Measurements from ENCODE around the gene NRXN2. TPM values are rescaled to one million over a fixed set of nuclear protein-coding genes. Genes with fewer than 3 reads are reported as not detected.

Gene NRXN2
- total RNA-seq, 8 experiments from 2014 or later: 0.51 to 120 (median 71.9) TPM

- 52 to 91% (median 83%) methylated on average over 4 to 9 of the region's 18 CpGs; no CpG with 5 or more reads in 6 of the 10 experiments for WGBS, 10 experiments
- Histone ChIP-seq H3K4me3 (no peak overlapping the region), H3K27ac (no peak overlapping the region), H3K4me1 (replicated peaks in 1 of 2) (peaks cover 16 to 28% of the 10 kb centered on the region in 2 donors)
- ATAC-seq (replicated peaks in 6 of 8): no peak
- in situ Hi-C loops (cut with MboI; ENCODE audit: low pct_unique_long_range_greater_than_20kb in 2 of 9, low sequenced_read_pairs in 9 of 9, unreplicated experiment in 9 of 9): loop anchor here in 1 of 9 experiments (10.0 kb wide), 1 partner anchor 196 kb away; no protein-coding TSS in a partner anchor
Measured at GRCh38 chr11:64650923-64651523, 72.0 kb downstream of the NRXN2 start.

GRCh38 chr11:64649291-64649697, 73.7 kb downstream of the NRXN2 start:
- in situ Hi-C loops (cut with MboI; ENCODE audit: low pct_unique_long_range_greater_than_20kb in 2 of 9, low sequenced_read_pairs in 9 of 9, unreplicated experiment in 9 of 9): no loop called here
- H3K4me1 ChIP-seq (replicated peaks in 1 of 2): peaks cover 33 to 45% of the 10 kb centered on the region in 2 donors
- 5 to 100% (median 19%) methylated on average over 1 to 6 of the region's 6 CpGs; no CpG with 5 or more reads in 5 of the 10 experiments for WGBS, 10 experiments
- no peak overlapping the region for H3K4me3 ChIP-seq
- H3K27ac ChIP-seq: no peak overlapping the region
- peak in 2 of 8 experiments; percentile 10 to 23 for ATAC-seq (replicated peaks in 6 of 8)

GRCh38 chr11:64648551-64648950, 74.4 kb downstream of the NRXN2 start:
- no peak for ATAC-seq (replicated peaks in 6 of 8)
- 56 to 100% (median 94%) methylated on average over 1 to 7 of the region's 9 CpGs; no CpG with 5 or more reads in 7 of the 10 experiments for WGBS, 10 experiments
- H3K27ac ChIP-seq: no peak overlapping the region

GRCh38 chr11:64647019-64647779, 75.8 kb downstream of the NRXN2 start:
- in situ Hi-C loops (cut with MboI; ENCODE audit: low pct_unique_long_range_greater_than_20kb in 2 of 9, low sequenced_read_pairs in 9 of 9, unreplicated experiment in 9 of 9): no loop called here
- ATAC-seq (replicated peaks in 6 of 8): peak in 3 of 8 experiments; percentile 24 to 55 (median 45)

More at GRCh38 chr11:64648551-64648950, 74.4 kb downstream of the NRXN2 start:
- Histone ChIP-seq H3K4me1 (replicated peaks in 1 of 2) (peaks cover 41 to 50% of the 10 kb centered on the region in 2 donors), H3K4me3 (no peak overlapping the region)
- in situ Hi-C loops (cut with MboI; ENCODE audit: low pct_unique_long_range_greater_than_20kb in 2 of 9, low sequenced_read_pairs in 9 of 9, unreplicated experiment in 9 of 9): no loop called here

GRCh38 chr11:64644647-64645275, 78.2 kb downstream of the NRXN2 start:
- Histone ChIP-seq H3K27ac (peak overlapping the region; percentile 77 to 91), H3K4me3 (peak overlapping the region in 4 of 5 donors; percentile 63 to 96 (median 82)), H3K4me1 (replicated peaks in 1 of 2) (peaks cover 32 to 47% of the 10 kb centered on the region in 2 donors)
- ATAC-seq (replicated peaks in 6 of 8): peak in 7 of 8 experiments; percentile 9 to 72 (median 60)
- WGBS, 10 experiments: 0 to 36% (median 6%) methylated on average over 1 to 3 of the region's 11 CpGs; no CpG with 5 or more reads in 6 of the 10 experiments
- in situ Hi-C loops (cut with MboI; ENCODE audit: low pct_unique_long_range_greater_than_20kb in 2 of 9, low sequenced_read_pairs in 9 of 9, unreplicated experiment in 9 of 9): no loop called here

More at GRCh38 chr11:64647019-64647779, 75.8 kb downstream of the NRXN2 start:
- 83 to 100% (median 90%) methylated on average over 1 to 6 of the region's 9 CpGs; no CpG with 5 or more reads in 5 of the 10 experiments for WGBS, 10 experiments
- H3K4me3 ChIP-seq: no peak overlapping the region
- H3K27ac ChIP-seq: no peak overlapping the region
- peaks cover 32 to 42% of the 10 kb centered on the region in 2 donors for H3K4me1 ChIP-seq (replicated peaks in 1 of 2)

- 0% methylated on average over 1 to 2 of the region's 19 CpGs; no CpG with 5 or more reads in 6 of the 10 experiments for WGBS, 10 experiments
- H3K27ac ChIP-seq: peak overlapping the region; percentile 77 to 91
- in situ Hi-C loops (cut with MboI; ENCODE audit: low pct_unique_long_range_greater_than_20kb in 2 of 9, low sequenced_read_pairs in 9 of 9, unreplicated experiment in 9 of 9): no loop called here
- ATAC-seq (replicated peaks in 6 of 8): peak in 4 of 8 experiments; percentile 15 to 58 (median 48)
- peak overlapping the region; percentile 63 to 96 (median 78) for H3K4me3 ChIP-seq
- peaks cover 33 to 42% of the 10 kb centered on the region in 2 donors for H3K4me1 ChIP-seq (replicated peaks in 1 of 2)
Measured at GRCh38 chr11:64643920-64644646, 78.9 kb downstream of the NRXN2 start.

DNA sequence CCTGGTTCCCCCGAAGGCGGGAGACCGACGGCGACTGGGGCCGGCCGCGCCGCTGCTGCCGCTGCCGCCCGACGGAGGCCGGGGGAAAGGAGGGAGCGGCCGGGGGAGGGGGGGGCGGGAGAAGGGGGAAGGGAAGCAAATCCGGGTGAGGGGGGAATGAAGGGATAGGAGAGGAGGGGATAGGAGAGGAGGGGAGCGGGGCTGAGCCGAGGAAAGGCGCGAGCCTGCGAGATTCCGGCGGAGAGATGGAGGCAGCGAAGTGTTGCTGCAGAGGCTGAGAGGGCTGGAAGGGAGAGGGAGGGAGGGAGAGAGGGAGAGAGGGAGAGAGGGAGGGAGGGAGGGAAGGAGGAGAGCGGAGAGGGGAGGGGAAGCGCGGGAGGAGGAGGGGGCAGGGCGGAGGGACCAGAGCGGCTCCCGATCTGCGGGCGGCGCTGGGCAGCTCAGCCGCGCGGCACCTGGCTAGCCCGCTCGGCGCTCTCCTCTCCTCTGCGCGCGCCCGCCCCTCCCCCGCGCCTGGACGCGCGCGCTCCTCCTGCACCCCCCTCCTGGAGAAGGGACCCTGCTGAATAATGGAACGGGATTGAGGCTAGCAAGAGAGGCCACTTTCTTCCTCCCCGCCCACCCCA, 79.6 kb downstream of the NRXN2 start:
- peak; percentile 28 to 79 (median 76) for ATAC-seq (replicated peaks in 6 of 8)
- in situ Hi-C loops (cut with MboI; ENCODE audit: low pct_unique_long_range_greater_than_20kb in 2 of 9, low sequenced_read_pairs in 9 of 9, unreplicated experiment in 9 of 9): no loop called here
- no CpG with 5 or more reads among the region's 53 CpGs for WGBS, 10 experiments
- Histone ChIP-seq H3K4me1 (replicated peaks in 1 of 2) (peaks cover 39 to 46% of the 10 kb centered on the region in 2 donors), H3K4me3 (peak overlapping the region; percentile 63 to 96 (median 78)), H3K27ac (peak overlapping the region; percentile 66 to 91)

- Histone ChIP-seq H3K4me3 (peak overlapping the region; percentile 63 to 96 (median 78)), H3K4me1 (replicated peaks in 1 of 2) (peaks cover 40 to 47% of the 10 kb centered on the region in 2 donors), H3K27ac (peak overlapping the region; percentile 66 to 91)
- no CpG with 5 or more reads among the region's 36 CpGs for WGBS, 10 experiments
- ATAC-seq (replicated peaks in 6 of 8): no peak
- in situ Hi-C loops (cut with MboI; ENCODE audit: low pct_unique_long_range_greater_than_20kb in 2 of 9, low sequenced_read_pairs in 9 of 9, unreplicated experiment in 9 of 9): no loop called here
Measured at GRCh38 chr11:64642871-64643255, 80.1 kb downstream of the NRXN2 start.

DNA sequence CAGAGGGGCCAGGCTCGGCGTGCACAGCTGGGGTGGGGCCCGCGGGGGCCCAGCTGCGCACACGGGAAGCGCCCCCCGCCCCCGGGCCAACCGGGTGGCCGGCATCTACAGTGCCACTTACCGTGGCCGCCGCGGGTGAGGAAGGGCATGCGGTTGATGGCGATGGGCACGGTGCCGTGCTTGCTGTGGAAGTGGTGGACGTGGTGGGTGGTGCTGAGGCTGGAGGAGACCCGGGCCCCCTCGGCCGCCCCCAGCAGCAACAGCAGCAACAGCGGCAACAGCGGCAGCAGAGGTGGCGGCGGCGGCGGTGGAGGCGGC, 80.6 kb downstream of the NRXN2 start:
- H3K27ac ChIP-seq: peak overlapping the region; percentile 66 to 91
- no CpG with 5 or more reads among the region's 30 CpGs for whole genome bisulfite sequencing, 10 experiments
- peak overlapping the region; percentile 63 to 96 (median 78) for H3K4me3 ChIP-seq
- peaks cover 44 to 47% of the 10 kb centered on the region in 2 donors for H3K4me1 ChIP-seq (replicated peaks in 1 of 2)
- in situ Hi-C loops (cut with MboI; ENCODE audit: low pct_unique_long_range_greater_than_20kb in 2 of 9, low sequenced_read_pairs in 9 of 9, unreplicated experiment in 9 of 9): no loop called here
- no peak for ATAC-seq (replicated peaks in 6 of 8)

GRCh38 chr11:64641596-64642417, 81.2 kb downstream of the NRXN2 start:
- in situ Hi-C loops (cut with MboI; ENCODE audit: low pct_unique_long_range_greater_than_20kb in 2 of 9, low sequenced_read_pairs in 9 of 9, unreplicated experiment in 9 of 9): no loop called here
- WGBS, 10 experiments: 10 to 87% (median 49%) methylated on average over 2 to 9 of the region's 11 CpGs
- Histone ChIP-seq H3K4me3 (peak overlapping the region; percentile 63 to 96 (median 78)), H3K27ac (peak overlapping the region; percentile 66 to 91), H3K4me1 (replicated peaks in 1 of 2) (peaks cover 48 to 49% of the 10 kb centered on the region in 2 donors)
- no peak for ATAC-seq (replicated peaks in 6 of 8)

DNA sequence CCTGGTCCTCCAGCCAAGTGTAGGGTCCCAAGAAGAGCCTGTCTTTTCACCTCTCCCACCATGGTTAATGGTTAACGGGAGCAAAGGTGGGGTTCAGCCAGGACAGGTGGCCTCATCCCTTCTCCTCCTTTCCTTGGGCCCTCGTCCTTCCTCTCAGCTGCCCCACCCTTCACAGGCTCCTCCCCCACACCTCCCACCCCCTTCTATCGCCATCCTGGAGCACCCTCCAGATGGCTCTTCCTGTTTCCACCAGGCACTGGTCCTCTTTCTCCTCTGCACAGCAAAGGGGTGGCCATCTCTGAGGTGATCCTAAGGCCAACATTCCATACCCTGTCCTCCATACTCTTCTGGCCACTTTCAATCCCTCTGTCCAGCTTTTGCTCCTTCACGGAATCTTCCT, 83.1 kb downstream of the NRXN2 start:
- Histone ChIP-seq H3K27ac (no peak overlapping the region), H3K4me3 (no peak overlapping the region), H3K4me1 (replicated peaks in 1 of 2) (peaks cover 44 to 48% of the 10 kb centered on the region in 2 donors)
- 80 to 100% (median 89%) methylated on average over 1 of the region's 4 CpGs; no CpG with 5 or more reads in 7 of the 10 experiments for WGBS, 10 experiments
- ATAC-seq (replicated peaks in 6 of 8): no peak
- in situ Hi-C loops (cut with MboI; ENCODE audit: low pct_unique_long_range_greater_than_20kb in 2 of 9, low sequenced_read_pairs in 9 of 9, unreplicated experiment in 9 of 9): no loop called here
